Measurements from ENCODE around the gene RAX.

The RAX gene

DNA sequence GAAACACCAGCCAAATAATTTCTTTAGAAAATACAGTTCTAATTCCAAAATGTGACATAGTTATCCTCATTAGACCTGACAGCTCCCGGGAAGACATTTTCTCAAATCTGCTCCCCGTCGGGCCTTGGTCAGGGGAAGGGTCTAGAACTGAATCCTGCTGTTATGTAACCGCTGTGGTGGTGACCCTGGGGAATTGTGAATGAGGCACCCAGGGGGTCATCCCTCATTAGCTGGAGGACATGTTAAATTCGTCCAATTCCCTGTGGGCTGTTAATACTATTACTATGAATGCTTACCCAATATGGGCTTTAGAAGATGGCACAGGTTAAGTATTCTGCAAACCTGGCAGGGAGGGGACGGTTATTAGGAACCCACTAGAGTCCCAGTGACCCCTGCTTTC is 33.4 kb upstream of the RAX start:
- Mint-ChIP-seq H3K9me3 (no peaks in the 10 kb centered on the region), H3K27me3 (ENCODE audit: low read depth, poor library complexity) (peaks cover 85% of the 10 kb centered on the region)

DNA sequence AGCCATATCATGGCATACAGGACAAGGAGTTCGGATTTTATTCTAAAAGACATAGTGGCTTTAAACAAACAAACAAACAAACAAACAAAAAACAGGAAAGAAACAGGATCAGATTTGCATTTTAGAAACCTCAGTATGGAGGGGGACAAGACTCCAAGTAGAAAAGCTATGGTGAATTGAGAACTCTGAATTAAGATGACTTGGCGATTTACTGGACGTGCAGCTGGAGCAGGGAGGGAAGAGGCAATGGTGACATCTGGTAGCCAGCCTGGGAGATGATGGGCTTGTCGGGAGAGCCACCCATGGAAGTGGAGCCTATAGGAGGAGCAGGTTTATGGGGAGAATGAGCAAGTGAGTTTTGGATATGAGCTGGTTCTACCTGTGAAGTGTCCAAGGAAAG is 32.0 kb upstream of the RAX start:
- Mint-ChIP-seq H3K27ac (no peak overlapping the region), H3K4me1 (peaks cover 5% of the 10 kb centered on the region), H3K36me3 (ENCODE audit: low read depth) (no peaks in the 10 kb centered on the region), H3K27me3 (ENCODE audit: low read depth, poor library complexity) (peaks cover 71% of the 10 kb centered on the region), H3K9me3 (no peaks in the 10 kb centered on the region), H3K4me3 (no peak overlapping the region)
- DNase-seq: no peak
- no peak for TF ChIP-seq CTCF (IDR thresholded peaks at IDR 0.05)

More for the DNA sequence above, 33.4 kb upstream of the RAX start:
- Mint-ChIP-seq H3K4me3 (no peak overlapping the region), H3K4me1 (peaks cover 5% of the 10 kb centered on the region), H3K36me3 (ENCODE audit: low read depth) (no peaks in the 10 kb centered on the region), H3K27ac (no peak overlapping the region)
- DNase-seq: no peak
- TF ChIP-seq CTCF (IDR thresholded peaks at IDR 0.05): no peak

GRCh38 chr18:59303656-59304195 is 30.5 kb upstream of the RAX start:
- H3K4me3 Mint-ChIP-seq: no peak overlapping the region
- TF ChIP-seq CTCF (IDR thresholded peaks at IDR 0.05): no peak
- no peak overlapping the region for H3K27ac Mint-ChIP-seq
- peaks cover 5% of the 10 kb centered on the region for H3K4me1 Mint-ChIP-seq
- H3K36me3 Mint-ChIP-seq (ENCODE audit: low read depth): no peaks in the 10 kb centered on the region
- H3K27me3 Mint-ChIP-seq (ENCODE audit: low read depth, poor library complexity): peaks cover 68% of the 10 kb centered on the region
- no peak for DNase-seq
- H3K9me3 Mint-ChIP-seq: no peaks in the 10 kb centered on the region

DNA sequence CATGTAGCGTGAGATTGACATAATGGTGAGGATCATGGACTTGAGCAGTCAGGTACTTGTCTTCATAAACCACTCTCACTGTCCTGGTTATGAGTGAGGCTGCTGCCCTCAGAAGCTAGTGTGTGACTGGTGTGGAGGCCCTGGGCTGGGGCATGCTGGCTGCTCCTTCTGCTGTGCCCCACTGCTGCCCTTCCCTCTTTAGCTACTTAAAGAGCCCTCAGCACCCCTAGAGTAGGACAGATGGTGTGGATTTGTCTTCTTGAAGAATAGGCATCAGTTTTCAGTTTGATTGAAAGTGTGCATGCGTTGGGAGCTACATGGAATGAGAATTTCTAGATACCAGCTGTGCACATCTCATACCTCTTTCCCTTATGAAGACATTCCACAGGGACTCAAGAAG is 29.8 kb upstream of the RAX start:
- Mint-ChIP-seq H3K27me3 (ENCODE audit: low read depth, poor library complexity) (peaks cover 65% of the 10 kb centered on the region), H3K9me3 (no peaks in the 10 kb centered on the region), H3K4me3 (no peak overlapping the region), H3K4me1 (no peaks in the 10 kb centered on the region), H3K36me3 (ENCODE audit: low read depth) (no peaks in the 10 kb centered on the region), H3K27ac (no peak overlapping the region)
- no peak for DNase-seq
- TF ChIP-seq CTCF (IDR thresholded peaks at IDR 0.05): no peak

DNA sequence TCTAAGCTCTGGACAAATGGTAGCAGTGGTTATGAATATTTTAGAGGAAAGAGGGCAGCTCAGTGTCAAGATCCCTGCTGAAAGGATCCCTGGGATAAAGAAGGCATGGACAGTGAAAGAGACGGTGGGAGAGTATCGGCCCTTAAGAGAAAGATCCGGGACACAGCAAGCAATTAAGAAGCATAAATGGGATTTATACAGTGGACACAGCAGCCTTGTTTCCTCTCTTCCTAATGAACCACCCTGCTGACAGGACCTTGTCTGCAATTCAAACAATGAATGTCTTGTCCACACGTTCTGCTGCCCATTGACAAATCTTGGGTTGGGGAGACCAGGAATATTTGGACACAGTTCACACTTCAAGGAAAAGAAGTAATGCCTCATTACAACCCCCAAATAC is 28.7 kb upstream of the RAX start:
- Mint-ChIP-seq H3K4me3 (no peak overlapping the region), H3K36me3 (ENCODE audit: low read depth) (no peaks in the 10 kb centered on the region), H3K9me3 (no peaks in the 10 kb centered on the region), H3K27me3 (ENCODE audit: low read depth, poor library complexity) (peaks cover 65% of the 10 kb centered on the region), H3K4me1 (no peaks in the 10 kb centered on the region), H3K27ac (no peak overlapping the region)
- no peak for DNase-seq
- no peak for TF ChIP-seq CTCF (IDR thresholded peaks at IDR 0.05)

DNA sequence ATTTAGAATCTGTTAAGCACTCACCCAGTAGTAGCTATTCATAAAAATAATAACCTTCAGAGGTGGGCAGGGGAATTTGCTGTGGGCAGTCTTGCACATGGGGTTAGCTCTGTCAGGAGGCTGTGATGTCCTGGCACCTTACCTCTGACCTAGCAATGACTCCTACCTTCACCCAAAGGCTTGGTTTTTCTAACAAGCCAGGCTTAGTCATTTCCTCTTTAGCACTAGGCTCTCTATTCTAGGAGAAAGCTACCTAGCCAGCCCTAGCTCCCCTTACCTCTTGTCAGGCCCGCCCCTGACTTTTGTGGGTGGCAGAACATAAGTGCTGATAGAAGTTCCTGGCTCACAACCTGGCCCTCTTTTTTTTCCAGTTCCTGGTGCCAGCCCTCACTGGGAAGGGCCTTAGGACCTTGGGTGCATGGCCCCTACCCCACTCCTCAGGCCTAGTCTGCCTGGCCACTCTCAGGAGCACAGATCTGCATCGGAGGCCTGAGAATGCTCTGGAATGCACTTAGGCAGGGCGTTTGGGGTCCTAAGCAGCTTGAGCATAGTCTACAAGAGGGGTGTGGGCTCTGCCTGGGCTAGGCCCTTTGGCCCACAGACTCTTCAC is 27.5 kb upstream of the RAX start:
- Mint-ChIP-seq H3K36me3 (ENCODE audit: low read depth) (no peaks in the 10 kb centered on the region), H3K4me1 (no peaks in the 10 kb centered on the region), H3K9me3 (no peaks in the 10 kb centered on the region), H3K27ac (no peak overlapping the region), H3K27me3 (ENCODE audit: low read depth, poor library complexity) (peaks cover 57% of the 10 kb centered on the region), H3K4me3 (no peak overlapping the region)
- TF ChIP-seq CTCF (IDR thresholded peaks at IDR 0.05): no peak
- no peak for DNase-seq
